Measurements from ENCODE around the gene XRN2. TPM values are rescaled to one million over a fixed set of nuclear protein-coding genes. Genes with fewer than 3 reads are reported as not detected.

The XRN2 gene
- total RNA-seq, 1 experiment from 2014 or later: 122 TPM

DNA sequence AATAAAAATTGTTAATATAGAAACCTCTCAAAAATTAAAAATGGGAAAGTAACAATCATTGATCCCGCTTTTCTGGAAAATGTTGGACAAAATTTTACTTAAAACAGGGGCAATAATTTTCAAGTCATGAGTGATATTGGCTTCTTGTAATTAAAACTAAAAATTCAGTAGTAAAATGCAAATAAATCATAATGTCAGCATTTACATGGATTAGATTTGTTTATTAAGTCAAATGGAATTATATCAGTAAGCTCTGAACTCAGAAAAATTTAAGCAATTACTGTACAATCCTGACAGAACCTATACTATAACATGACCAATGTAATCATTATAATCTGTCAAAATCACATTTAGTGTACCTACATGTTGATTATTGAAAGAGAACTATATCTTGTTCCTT is 134.1 kb downstream of the XRN2 start:
- H3K36me3 ChIP-seq (ENCODE audit: insufficient read depth, low read length, poor library complexity, severe bottlenecking): no peaks in the 10 kb centered on the region
- intact Hi-C loops (cut with micrococcal nuclease; ENCODE audit: unreplicated experiment): no loop called here
- DNase-seq (ENCODE audit: low spot score): no peak
- H3K27ac ChIP-seq (ENCODE audit: low read depth, low read length, poor library complexity, severe bottlenecking): no peak overlapping the region
- H3K27me3 ChIP-seq (replicated peaks; ENCODE audit: insufficient read depth, low read depth, low read length, poor library complexity): no peaks in the 10 kb centered on the region
- BruUV-seq (replicated peaks): no TSS peak
- H3K4me1 ChIP-seq (ENCODE audit: insufficient read depth, low read length, poor library complexity, severe bottlenecking): no peaks in the 10 kb centered on the region
- TF ChIP-seq, protein P1, sequence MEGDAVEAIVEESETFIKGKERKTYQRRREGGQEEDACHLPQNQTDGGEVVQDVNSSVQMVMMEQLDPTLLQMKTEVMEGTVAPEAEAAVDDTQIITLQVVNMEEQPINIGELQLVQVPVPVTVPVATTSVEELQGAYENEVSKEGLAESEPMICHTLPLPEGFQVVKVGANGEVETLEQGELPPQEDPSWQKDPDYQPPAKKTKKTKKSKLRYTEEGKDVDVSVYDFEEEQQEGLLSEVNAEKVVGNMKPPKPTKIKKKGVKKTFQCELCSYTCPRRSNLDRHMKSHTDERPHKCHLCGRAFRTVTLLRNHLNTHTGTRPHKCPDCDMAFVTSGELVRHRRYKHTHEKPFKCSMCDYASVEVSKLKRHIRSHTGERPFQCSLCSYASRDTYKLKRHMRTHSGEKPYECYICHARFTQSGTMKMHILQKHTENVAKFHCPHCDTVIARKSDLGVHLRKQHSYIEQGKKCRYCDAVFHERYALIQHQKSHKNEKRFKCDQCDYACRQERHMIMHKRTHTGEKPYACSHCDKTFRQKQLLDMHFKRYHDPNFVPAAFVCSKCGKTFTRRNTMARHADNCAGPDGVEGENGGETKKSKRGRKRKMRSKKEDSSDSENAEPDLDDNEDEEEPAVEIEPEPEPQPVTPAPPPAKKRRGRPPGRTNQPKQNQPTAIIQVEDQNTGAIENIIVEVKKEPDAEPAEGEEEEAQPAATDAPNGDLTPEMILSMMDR (conservative IDR thresholded peaks at IDR 0.05; ENCODE audit: low read depth, low read length): no peak
- no peak for TF ChIP-seq EZH2 (IDR thresholded peaks at IDR 0.05; ENCODE audit: borderline replicate concordance, low read depth, low read length, poor library complexity, severe bottlenecking)
- ChIA-PET POLR2A (ENCODE audit: low non-redundant PET) (no interaction called here), CTCF (no interaction called here)
- no peaks in the 10 kb centered on the region for H3K9me3 ChIP-seq (ENCODE audit: low read depth, low read length, poor library complexity, severe bottlenecking)
- no peak overlapping the region for H3K4me3 ChIP-seq (ENCODE audit: low read depth, low read length, poor library complexity, severe bottlenecking)

DNA sequence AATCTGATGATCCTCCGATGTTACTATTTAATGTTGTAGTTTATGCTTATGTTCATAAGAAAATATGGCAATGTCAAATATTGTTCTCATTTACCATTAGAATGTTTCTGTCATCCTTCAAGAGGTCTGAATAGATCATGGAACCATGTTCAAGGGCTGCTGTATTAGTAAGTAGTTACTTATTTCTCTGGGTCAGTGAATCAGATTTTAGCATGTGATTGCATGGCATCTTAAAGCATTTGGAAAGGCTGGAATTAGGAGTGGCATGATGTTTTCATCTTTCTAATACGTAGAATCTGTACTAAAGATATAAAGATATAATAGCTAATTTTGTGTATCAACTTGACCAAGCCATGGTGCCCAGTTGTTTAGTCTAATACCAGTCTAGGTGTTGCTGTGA is 134.7 kb downstream of the XRN2 start:
- intact Hi-C loops (cut with micrococcal nuclease; ENCODE audit: unreplicated experiment): no loop called here
- Histone ChIP-seq H3K27ac (ENCODE audit: low read depth, low read length, poor library complexity, severe bottlenecking) (no peak overlapping the region), H3K4me1 (ENCODE audit: insufficient read depth, low read length, poor library complexity, severe bottlenecking) (no peaks in the 10 kb centered on the region), H3K4me3 (ENCODE audit: low read depth, low read length, poor library complexity, severe bottlenecking) (no peak overlapping the region), H3K27me3 (replicated peaks; ENCODE audit: insufficient read depth, low read depth, low read length, poor library complexity) (no peaks in the 10 kb centered on the region), H3K36me3 (ENCODE audit: insufficient read depth, low read length, poor library complexity, severe bottlenecking) (no peaks in the 10 kb centered on the region), H3K9me3 (ENCODE audit: low read depth, low read length, poor library complexity, severe bottlenecking) (no peaks in the 10 kb centered on the region)
- no peak for DNase-seq (ENCODE audit: low spot score)
- TF ChIP-seq, protein P1 (conservative IDR thresholded peaks at IDR 0.05; ENCODE audit: low read depth, low read length): no peak
- TF ChIP-seq EZH2 (IDR thresholded peaks at IDR 0.05; ENCODE audit: borderline replicate concordance, low read depth, low read length, poor library complexity, severe bottlenecking): no peak
- no TSS peak for BruUV-seq (replicated peaks)
- ChIA-PET CTCF (no interaction called here), POLR2A (ENCODE audit: low non-redundant PET) (no interaction called here)

Other genes starting within 250 kb of the XRN2 start
- not detected in 2 replicates for gene LINC00237, start 197.0 kb upstream of the XRN2 start, total RNA-seq (2021)
- 8.4 and 9.1 TPM in 2 replicates for gene KIZ, start 177.2 kb upstream of the XRN2 start, total RNA-seq (2021)
- 0.13 TPM in 2 replicates for gene NKX2-4, start 94.2 kb downstream of the XRN2 start, total RNA-seq (2021)
- gene NKX2-2, start 210.7 kb downstream of the XRN2 start, total RNA-seq (2021): 78.8 and 85.1 TPM in 2 replicates

Measured in A673 (cell line).